22Rv1 (cell line): ENCODE results near the gene CNTN5.

Source experiments
- ZFX ChIP-seq: fragments of 450-650 bp; IDR thresholded peaks from 2 replicates; pipeline ENCODE4 v1.6.1; 2017; ENCODE audit warnings: antibody characterized with exemption, borderline replicate concordance
- TF ChIP-seq, protein P1 (sequence below): fragments of 450-650 bp; IDR thresholded peaks from 2 replicates; pipeline ENCODE4 v1.5.1; 2017; ENCODE audit warnings: mild to moderate bottlenecking

DNA sequence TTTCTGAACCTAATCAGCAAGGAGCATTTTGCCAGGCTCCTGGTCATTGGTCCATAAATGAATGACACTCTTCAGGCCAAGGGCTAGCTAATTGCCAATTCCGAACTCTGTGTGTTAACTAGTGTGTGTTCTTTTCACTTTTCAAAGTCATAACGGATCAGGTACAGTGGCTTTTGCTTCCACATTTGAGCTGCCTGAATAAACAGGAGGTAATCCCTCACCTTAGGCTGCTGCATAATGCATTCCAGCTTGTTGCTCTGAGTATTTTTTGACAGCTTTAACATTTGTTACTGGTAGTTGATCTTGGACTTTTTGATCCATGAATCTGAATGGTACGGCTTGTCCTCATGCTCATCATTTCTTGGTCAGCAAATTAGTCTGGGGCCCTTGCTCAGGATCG is 485.1 kb downstream of the CNTN5 start:
- TF ChIP-seq, protein P1, sequence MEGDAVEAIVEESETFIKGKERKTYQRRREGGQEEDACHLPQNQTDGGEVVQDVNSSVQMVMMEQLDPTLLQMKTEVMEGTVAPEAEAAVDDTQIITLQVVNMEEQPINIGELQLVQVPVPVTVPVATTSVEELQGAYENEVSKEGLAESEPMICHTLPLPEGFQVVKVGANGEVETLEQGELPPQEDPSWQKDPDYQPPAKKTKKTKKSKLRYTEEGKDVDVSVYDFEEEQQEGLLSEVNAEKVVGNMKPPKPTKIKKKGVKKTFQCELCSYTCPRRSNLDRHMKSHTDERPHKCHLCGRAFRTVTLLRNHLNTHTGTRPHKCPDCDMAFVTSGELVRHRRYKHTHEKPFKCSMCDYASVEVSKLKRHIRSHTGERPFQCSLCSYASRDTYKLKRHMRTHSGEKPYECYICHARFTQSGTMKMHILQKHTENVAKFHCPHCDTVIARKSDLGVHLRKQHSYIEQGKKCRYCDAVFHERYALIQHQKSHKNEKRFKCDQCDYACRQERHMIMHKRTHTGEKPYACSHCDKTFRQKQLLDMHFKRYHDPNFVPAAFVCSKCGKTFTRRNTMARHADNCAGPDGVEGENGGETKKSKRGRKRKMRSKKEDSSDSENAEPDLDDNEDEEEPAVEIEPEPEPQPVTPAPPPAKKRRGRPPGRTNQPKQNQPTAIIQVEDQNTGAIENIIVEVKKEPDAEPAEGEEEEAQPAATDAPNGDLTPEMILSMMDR = no peak
- TF ChIP-seq ZFX = no peak
